ENCODE results near the gene MEGF6.

The MEGF6 gene

DNA sequence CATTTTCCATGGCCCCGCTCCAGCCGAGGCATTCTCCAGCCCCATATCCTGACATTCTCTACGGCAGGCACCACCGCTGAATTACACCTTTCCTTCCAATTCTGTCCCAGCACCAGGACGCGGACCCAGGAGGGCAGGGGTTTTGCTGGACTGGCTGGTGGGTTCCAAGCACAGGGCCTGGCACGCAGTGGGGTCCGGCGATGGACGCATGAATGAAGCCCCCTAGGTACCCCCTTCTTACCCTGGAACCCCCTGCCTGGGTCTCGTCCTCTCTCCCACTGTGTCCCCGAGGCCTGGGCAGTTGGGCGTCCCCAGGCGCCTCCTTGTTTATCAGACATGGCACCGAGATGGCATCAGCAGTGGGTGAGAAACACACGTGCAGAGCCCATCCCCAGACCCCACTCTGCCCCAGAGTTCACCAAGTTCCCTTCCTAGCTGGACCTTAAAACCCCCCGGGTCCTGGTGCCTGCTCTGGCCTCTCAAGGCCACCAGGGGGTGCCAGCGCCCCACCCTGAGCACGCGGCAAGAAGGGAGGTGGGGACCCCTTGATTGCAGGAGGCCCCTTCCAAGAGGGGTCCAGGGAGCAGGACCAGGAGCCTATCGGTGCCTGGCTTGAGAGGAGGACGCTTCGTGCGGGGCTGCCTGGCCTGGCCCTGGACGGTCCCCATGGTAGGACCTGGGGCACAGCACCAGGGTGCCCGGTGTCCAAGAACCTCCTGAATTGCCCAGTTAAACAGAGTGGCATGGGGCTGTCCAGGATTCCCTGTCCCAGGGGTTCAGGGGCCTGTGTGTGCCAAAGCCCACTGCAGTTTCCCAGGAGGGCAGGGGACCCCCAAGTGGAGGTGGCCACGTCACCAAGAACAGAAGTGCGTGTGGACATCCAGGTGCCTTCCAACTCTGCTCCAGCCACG, 46.1 kb downstream of the MEGF6 start:
- TF ChIP-seq, protein P1, sequence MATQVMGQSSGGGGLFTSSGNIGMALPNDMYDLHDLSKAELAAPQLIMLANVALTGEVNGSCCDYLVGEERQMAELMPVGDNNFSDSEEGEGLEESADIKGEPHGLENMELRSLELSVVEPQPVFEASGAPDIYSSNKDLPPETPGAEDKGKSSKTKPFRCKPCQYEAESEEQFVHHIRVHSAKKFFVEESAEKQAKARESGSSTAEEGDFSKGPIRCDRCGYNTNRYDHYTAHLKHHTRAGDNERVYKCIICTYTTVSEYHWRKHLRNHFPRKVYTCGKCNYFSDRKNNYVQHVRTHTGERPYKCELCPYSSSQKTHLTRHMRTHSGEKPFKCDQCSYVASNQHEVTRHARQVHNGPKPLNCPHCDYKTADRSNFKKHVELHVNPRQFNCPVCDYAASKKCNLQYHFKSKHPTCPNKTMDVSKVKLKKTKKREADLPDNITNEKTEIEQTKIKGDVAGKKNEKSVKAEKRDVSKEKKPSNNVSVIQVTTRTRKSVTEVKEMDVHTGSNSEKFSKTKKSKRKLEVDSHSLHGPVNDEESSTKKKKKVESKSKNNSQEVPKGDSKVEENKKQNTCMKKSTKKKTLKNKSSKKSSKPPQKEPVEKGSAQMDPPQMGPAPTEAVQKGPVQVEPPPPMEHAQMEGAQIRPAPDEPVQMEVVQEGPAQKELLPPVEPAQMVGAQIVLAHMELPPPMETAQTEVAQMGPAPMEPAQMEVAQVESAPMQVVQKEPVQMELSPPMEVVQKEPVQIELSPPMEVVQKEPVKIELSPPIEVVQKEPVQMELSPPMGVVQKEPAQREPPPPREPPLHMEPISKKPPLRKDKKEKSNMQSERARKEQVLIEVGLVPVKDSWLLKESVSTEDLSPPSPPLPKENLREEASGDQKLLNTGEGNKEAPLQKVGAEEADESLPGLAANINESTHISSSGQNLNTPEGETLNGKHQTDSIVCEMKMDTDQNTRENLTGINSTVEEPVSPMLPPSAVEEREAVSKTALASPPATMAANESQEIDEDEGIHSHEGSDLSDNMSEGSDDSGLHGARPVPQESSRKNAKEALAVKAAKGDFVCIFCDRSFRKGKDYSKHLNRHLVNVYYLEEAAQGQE (IDR thresholded peaks at IDR 0.05; ENCODE audit: insufficient replicate concordance, low read depth): no peak
- TF ChIP-seq, protein P2, sequence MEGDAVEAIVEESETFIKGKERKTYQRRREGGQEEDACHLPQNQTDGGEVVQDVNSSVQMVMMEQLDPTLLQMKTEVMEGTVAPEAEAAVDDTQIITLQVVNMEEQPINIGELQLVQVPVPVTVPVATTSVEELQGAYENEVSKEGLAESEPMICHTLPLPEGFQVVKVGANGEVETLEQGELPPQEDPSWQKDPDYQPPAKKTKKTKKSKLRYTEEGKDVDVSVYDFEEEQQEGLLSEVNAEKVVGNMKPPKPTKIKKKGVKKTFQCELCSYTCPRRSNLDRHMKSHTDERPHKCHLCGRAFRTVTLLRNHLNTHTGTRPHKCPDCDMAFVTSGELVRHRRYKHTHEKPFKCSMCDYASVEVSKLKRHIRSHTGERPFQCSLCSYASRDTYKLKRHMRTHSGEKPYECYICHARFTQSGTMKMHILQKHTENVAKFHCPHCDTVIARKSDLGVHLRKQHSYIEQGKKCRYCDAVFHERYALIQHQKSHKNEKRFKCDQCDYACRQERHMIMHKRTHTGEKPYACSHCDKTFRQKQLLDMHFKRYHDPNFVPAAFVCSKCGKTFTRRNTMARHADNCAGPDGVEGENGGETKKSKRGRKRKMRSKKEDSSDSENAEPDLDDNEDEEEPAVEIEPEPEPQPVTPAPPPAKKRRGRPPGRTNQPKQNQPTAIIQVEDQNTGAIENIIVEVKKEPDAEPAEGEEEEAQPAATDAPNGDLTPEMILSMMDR (IDR thresholded peaks at IDR 0.05; ENCODE audit: insufficient read depth, low read length): peak; percentile 45
- no peak for TF ChIP-seq POLR2AphosphoS5 (IDR thresholded peaks at IDR 0.05; ENCODE audit: low read depth)
- no peak for TF ChIP-seq SPI1 (IDR thresholded peaks at IDR 0.05; ENCODE audit: borderline replicate concordance, low read depth)
- TF ChIP-seq GABPA (IDR thresholded peaks at IDR 0.05; ENCODE audit: low read depth): no peak
- DNase-seq (ENCODE audit: low read depth in 1 of 2, low spot score in 1 of 2): no peak
- no peak overlapping the region for H3K4me3 ChIP-seq (replicated peaks; ENCODE audit: insufficient read depth, low read length)
- no peak overlapping the region for H3K27ac ChIP-seq (replicated peaks)
- no peaks in the 10 kb centered on the region for H3K27me3 ChIP-seq (ENCODE audit: insufficient read depth, poor library complexity, severe bottlenecking)

DNA sequence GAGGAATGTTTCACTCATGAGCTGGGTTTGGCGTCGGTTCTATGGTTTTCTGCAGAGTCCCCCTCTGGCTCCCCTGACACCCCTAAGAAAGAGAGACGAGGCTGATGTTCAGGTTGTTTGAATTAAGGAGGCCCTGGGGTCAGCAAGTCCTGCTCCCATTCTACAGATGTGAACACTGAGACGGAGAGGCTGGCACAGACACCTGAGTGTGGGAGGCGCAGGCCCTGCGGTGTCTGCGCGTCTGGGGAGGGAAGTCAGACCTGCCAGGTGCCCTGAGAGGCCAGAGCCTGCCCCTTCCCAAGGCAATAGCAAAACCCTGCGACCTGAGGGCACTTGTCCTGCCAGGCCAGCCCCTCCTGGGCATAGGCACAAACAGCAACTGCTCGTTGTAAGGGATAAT, 47.7 kb downstream of the MEGF6 start:
- H3K27me3 ChIP-seq (ENCODE audit: insufficient read depth, poor library complexity, severe bottlenecking): no peaks in the 10 kb centered on the region
- H3K27ac ChIP-seq (replicated peaks): no peak overlapping the region
- no peak for TF ChIP-seq POLR2AphosphoS5 (IDR thresholded peaks at IDR 0.05; ENCODE audit: low read depth)
- no peak for DNase-seq (ENCODE audit: low read depth in 1 of 2, low spot score in 1 of 2)
- no peak overlapping the region for H3K4me3 ChIP-seq (replicated peaks; ENCODE audit: insufficient read depth, low read length)

DNA sequence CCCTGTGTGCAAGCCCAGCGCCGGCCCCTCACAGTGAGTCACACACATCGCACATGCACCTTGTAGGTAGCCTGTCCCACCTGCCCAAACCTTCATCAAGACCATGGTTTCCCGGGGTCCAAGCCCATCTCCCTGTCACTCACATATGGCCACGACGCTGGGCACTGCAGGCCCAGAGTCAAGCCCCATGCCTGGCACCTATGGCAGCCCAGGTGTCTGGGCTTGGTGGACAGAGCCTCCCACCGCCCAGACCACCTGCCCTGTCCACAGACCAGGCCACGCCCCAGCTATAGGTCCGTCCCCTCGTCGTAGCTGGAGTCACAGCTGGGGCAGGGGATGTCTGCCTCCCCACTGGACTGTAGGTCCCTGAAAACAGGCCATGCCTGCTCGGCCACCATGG, 48.2 kb downstream of the MEGF6 start:
- H3K4me3 ChIP-seq (replicated peaks; ENCODE audit: insufficient read depth, low read length): no peak overlapping the region
- no peak for DNase-seq (ENCODE audit: low read depth in 1 of 2, low spot score in 1 of 2)
- H3K27me3 ChIP-seq (ENCODE audit: insufficient read depth, poor library complexity, severe bottlenecking): no peaks in the 10 kb centered on the region
- no peak overlapping the region for H3K27ac ChIP-seq (replicated peaks)
- no peak for TF ChIP-seq GABPA (IDR thresholded peaks at IDR 0.05; ENCODE audit: low read depth)
- TF ChIP-seq, protein P1 (IDR thresholded peaks at IDR 0.05; ENCODE audit: insufficient replicate concordance, low read depth): no peak
- TF ChIP-seq, protein P2 (IDR thresholded peaks at IDR 0.05; ENCODE audit: insufficient read depth, low read length): no peak

DNA sequence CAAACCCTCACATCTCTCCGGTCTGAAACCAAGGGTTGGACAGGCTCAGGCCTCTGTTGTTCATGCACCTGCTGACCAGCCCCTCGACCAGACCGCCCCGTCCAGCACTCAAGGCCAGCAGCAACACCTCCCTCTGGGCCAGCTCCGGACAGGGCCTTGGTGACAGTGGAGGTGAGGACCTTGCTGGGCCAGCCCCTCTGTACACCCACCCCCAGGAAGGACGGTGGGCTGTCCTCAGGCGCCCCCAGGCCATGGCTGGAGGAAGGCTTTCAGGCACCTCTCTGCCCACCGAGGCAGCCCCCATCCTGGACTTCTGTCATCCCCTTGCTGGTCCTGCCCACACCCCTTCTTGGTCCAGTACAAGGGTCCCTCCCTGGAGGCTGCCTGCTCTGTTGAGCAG, 48.6 kb downstream of the MEGF6 start:
- no peaks in the 10 kb centered on the region for H3K27me3 ChIP-seq (ENCODE audit: insufficient read depth, poor library complexity, severe bottlenecking)
- H3K4me3 ChIP-seq (replicated peaks; ENCODE audit: insufficient read depth, low read length): no peak overlapping the region
- H3K27ac ChIP-seq (replicated peaks): no peak overlapping the region
- DNase-seq (ENCODE audit: low read depth in 1 of 2, low spot score in 1 of 2): no peak
- TF ChIP-seq, protein P2 (IDR thresholded peaks at IDR 0.05; ENCODE audit: insufficient read depth, low read length): no peak
- no peak for TF ChIP-seq SPI1 (IDR thresholded peaks at IDR 0.05; ENCODE audit: borderline replicate concordance, low read depth)
- TF ChIP-seq GABPA (IDR thresholded peaks at IDR 0.05; ENCODE audit: low read depth): no peak
- no peak for TF ChIP-seq POLR2AphosphoS5 (IDR thresholded peaks at IDR 0.05; ENCODE audit: low read depth)
- TF ChIP-seq, protein P1 (IDR thresholded peaks at IDR 0.05; ENCODE audit: insufficient replicate concordance, low read depth): no peak
